ENCODE results near the gene KPTN.

KPTN gene

DNA sequence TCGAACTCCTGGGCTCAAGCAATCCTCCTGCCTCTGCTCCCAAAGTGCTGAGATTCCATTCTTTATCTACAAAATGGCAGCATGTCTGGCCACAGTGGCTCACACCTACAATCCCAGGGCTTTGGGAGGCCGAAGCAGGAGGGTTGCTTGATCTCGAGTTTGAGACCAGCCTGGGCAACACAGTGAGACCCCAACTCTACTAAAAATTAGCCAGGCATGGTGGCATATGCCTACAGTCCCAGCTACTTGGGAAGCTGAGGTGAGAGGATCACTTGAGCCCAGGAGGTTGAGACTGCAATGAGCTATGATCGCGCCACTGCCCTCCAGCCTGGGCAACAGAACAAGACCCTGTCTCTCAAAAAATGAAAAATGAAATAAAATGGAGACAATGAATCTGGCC is 24.7 kb upstream of the KPTN start:
- TF ChIP-seq ZFX (IDR thresholded peaks at IDR 0.05; ENCODE audit: borderline replicate concordance), result no peak
- TF ChIP-seq, protein P1, sequence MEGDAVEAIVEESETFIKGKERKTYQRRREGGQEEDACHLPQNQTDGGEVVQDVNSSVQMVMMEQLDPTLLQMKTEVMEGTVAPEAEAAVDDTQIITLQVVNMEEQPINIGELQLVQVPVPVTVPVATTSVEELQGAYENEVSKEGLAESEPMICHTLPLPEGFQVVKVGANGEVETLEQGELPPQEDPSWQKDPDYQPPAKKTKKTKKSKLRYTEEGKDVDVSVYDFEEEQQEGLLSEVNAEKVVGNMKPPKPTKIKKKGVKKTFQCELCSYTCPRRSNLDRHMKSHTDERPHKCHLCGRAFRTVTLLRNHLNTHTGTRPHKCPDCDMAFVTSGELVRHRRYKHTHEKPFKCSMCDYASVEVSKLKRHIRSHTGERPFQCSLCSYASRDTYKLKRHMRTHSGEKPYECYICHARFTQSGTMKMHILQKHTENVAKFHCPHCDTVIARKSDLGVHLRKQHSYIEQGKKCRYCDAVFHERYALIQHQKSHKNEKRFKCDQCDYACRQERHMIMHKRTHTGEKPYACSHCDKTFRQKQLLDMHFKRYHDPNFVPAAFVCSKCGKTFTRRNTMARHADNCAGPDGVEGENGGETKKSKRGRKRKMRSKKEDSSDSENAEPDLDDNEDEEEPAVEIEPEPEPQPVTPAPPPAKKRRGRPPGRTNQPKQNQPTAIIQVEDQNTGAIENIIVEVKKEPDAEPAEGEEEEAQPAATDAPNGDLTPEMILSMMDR (IDR thresholded peaks at IDR 0.05), result no peak
- H3K27ac ChIP-seq, result 0 out of 2 replicates have a peak overlapping the region, but pooled peaks have one; percentile 92

DNA sequence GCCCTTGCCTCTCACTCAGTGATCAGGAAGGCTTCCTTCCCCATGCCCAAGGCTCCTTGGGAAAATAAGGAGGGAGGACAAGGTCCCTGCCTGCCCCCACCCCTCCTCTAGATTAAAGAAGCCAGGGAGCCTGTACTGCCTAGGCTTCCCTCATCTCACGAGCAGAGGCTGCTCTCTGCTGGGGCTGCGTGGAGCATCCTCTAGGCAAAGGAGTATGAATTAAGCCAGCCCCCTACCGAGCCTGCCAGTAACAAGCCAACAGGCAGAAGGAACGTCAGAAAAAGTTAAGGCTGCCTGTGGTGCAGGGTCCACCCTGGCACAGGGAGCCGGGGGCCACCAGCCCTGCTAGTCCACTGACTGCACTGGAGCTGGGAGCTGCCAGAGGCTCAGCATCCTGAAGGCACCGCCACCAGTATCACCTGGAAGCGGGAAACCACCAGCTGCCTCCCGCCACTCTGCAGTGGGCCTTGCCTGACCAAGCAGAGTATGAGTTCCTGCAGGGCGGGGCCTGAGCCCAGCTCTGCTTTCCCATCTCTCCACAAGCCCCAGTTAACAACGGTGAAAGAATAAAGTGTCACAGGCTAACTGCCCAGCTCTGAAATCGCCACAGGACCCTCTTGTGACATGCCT is 24.0 kb upstream of the KPTN start:
- H3K27ac ChIP-seq, result no peak overlapping the region
- TF ChIP-seq, protein P1 (IDR thresholded peaks at IDR 0.05), result no peak
- TF ChIP-seq ZFX (IDR thresholded peaks at IDR 0.05; ENCODE audit: borderline replicate concordance), result no peak

DNA sequence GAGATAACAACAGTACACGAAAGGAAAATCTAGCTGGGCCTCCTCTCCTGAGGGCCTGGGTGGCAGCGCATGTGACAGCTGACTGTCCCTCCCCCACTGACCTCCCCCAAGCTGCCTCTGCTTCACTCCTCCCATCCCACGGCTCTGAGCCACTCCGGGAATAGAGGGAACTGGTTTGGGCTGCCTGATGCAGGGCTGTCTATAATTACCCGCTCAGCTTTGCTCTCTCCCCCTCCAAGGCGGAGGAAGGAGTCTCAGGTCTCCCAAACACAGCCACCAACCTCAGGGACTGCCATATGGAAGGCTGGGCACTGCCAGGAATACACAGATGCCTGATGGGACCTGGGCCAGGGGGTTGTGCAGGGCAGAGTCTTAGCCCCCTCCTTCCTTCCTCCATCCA is 23.0 kb upstream of the KPTN start:
- peak overlapping the region; percentile 23; the same call in 1 of the 2 replicates for H3K27ac ChIP-seq
- no peak for TF ChIP-seq ZFX (IDR thresholded peaks at IDR 0.05; ENCODE audit: borderline replicate concordance)
- TF ChIP-seq, protein P1 (IDR thresholded peaks at IDR 0.05), result no peak

DNA sequence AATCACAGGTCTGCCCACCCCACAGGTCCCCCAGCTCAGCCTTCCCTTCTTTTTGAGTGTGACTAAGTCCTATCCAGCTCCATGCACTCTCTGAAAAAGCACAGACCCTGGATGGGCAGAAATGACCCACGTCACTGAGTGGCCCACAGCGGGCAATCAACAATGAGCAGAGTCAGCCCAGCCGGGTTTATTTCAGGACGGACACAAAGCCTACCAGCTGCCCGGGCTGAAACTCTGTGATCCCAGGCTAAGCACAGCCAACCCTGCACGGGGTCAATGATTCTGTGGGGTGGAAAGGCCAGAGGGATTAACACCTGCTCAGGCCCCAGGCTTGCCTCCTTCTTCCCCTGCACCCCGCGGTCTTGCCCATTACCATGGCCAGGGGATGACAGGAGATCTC is 22.4 kb upstream of the KPTN start:
- TF ChIP-seq ZFX (IDR thresholded peaks at IDR 0.05; ENCODE audit: borderline replicate concordance), result no peak
- TF ChIP-seq, protein P1 (IDR thresholded peaks at IDR 0.05), result no peak
- peak overlapping the region; percentile 23; the same call in 1 of the 2 replicates for H3K27ac ChIP-seq

DNA sequence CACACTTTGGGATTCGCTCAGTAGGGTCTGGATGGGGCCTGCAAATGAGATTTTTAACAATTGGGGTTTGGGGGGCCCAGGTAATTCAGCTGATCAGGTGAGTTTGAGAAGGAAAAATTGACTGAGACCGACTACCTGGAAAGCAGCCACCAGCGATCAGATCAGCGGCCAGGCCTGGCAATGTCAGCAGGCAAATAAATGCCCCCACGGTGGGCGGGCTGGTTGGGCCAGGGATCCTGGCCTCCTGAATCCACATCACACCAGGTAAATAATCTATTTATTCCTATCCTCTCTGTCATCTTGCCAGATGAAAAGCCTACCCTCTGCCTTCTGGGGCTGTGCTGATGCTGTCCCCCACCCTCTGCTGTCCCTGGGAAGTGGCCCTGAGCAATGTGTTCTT is 21.5 kb upstream of the KPTN start:
- TF ChIP-seq, protein P1 (IDR thresholded peaks at IDR 0.05), result no peak
- TF ChIP-seq ZFX (IDR thresholded peaks at IDR 0.05; ENCODE audit: borderline replicate concordance), result no peak

GRCh38 chr19:47503826-47504150 is 19.8 kb upstream of the KPTN start:
- H3K27ac ChIP-seq, result no peak overlapping the region
- TF ChIP-seq, protein P1 (IDR thresholded peaks at IDR 0.05), result no peak
- TF ChIP-seq ZFX (IDR thresholded peaks at IDR 0.05; ENCODE audit: borderline replicate concordance), result no peak

More for the DNA sequence above, 21.5 kb upstream of the KPTN start:
- H3K27ac ChIP-seq, result no peak overlapping the region

DNA sequence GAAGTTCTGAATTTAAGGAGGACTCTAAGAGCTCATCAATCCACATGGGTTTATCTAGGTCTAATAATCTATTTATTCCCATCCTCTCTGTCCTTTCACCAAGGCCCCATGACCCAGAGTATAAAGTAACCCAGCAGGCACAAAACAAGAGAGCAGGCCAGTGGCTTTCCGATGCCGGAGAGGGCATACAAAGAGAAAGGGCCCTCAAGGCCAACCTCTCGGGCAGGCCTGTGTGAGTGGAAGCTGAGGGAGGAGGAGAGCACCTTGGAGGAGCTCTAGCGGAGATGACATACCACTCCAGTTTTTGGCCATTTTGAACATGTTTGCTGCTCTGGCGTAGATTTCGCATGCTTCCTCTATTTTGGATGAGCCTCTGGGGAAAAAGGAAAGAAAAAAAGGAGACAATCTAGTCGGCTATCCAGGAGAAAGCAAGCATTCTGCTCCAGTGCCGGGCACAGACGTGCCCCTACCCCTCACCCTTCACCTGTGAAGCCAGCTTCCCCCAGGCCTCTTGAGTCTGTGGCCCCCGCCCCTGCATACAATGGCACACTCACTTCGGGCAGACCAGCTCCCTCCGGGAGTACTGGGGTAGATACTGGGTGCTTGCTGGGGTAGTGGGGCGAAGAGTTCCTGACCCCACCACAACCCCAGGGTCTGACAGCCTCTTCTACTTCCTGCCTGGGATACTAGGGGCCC is 19.3 kb upstream of the KPTN start:
- no peak for TF ChIP-seq ZFX (IDR thresholded peaks at IDR 0.05; ENCODE audit: borderline replicate concordance)
- TF ChIP-seq, protein P1 (IDR thresholded peaks at IDR 0.05), result no peak
- no peak overlapping the region for H3K27ac ChIP-seq
